ENCODE data around the gene NAT8L.
"Not testable (repeated sequence)": the region's sequence is repeated elsewhere in the genome, so short reads cannot be mapped to it uniquely, and the experiment has no call there.

The NAT8L gene, protein sequence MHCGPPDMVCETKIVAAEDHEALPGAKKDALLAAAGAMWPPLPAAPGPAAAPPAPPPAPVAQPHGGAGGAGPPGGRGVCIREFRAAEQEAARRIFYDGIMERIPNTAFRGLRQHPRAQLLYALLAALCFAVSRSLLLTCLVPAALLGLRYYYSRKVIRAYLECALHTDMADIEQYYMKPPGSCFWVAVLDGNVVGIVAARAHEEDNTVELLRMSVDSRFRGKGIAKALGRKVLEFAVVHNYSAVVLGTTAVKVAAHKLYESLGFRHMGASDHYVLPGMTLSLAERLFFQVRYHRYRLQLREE

DNA sequence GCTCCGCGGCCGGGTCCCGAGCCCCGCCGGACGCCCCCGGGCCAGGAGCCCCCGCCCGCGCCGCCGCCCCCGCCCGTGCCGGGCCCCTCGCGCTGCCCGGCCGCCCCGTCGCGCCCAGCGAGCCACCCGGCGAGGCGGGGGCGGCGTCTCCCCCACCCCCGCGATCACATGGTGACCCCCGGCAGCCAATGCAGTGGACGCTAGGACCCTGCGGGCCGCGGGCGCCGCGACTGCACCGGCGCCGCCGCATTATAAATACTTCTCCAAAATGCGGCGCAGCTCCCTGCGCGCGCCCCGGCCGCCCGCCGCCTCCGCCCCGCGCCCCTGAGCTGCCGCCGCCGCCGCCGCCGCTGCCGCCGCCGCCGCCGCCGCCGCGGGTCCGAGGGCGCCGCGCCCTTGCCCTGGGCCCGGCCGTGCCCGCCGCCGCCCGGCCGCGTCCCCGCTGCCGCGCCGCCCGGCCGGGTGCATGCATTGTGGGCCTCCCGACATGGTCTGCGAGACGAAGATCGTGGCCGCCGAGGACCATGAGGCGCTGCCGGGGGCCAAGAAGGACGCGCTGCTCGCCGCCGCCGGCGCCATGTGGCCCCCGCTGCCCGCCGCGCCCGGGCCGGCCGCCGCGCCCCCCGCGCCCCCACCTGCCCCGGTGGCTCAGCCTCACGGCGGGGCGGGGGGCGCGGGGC is at the start of gene NAT8L:
TSS of gene NAT8L (plus strand) at position 282 of the 680 bp plus-strand sequence. CDS start at position 467, 185 bp downstream.
- DNase-seq = no peak

DNA sequence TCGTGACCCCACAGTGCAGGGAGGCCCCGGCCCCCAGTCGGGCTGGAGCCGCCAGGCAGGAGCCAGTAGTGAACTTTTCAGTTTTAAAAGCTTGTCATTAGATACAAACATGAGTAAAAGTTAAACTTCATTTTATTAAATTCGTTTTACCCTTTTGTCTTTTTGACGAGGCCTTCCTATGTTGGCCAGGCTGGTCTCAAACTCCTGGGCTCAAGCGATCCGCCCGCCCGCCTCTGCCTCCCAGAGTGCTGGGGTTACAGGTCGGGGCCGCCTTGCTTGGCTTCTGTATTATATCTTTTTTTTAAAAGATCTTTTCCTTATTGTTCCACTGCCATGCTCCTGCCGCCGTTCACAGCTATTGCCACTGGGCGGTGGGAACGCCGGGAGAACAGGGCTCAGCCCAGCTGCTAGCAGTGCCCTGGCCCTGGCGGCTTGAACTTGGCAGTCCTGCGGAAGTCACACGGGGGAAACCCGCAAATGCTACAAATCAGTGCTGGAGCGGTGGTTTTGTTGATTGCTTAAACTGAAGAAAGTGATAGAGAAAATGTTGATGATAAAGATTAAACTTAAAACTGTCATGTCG is 49.4 kb upstream of the NAT8L start:
- DNase-seq = peak; percentile 55

DNA sequence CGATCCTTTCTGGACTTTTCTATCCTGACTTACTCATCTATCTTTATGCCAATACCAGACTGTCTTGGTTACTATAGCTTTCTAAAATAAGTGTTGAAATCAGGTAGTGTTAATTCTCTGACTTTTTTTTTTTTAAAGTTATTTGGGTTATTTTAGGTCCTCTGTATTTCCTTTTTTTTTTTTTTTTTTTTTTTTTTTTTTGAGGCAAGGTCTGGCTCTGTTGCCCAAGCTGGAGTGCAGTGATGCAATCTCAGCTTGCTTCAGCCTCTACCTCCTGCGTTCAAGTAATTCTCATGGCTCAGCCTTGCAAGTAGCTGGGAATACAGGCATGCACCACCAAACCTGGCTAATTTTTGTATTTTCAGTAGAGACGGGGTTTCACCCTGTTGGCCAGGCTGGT is 47.5 kb upstream of the NAT8L start:
- DNase-seq = peak; percentile 27

DNA sequence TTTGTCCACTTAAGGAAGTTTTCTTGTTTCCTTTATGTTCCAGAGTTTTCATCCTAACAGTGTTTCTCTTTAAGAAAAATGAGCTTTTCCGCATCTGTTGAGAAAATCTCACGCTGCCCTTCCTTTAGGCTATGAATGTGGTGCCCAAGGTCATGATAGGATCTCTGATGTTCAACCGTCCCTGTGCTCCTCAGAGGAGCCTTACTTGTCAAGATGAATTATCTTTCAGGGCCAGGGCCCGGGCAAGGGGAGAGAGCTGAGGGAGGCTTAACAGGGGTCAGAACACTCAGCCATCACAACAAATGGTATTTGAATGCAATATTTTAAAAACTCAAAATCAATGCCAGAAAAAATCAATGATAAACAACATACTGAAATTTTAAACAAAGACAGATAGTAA is 44.1 kb upstream of the NAT8L start:
- no peak for DNase-seq

DNA sequence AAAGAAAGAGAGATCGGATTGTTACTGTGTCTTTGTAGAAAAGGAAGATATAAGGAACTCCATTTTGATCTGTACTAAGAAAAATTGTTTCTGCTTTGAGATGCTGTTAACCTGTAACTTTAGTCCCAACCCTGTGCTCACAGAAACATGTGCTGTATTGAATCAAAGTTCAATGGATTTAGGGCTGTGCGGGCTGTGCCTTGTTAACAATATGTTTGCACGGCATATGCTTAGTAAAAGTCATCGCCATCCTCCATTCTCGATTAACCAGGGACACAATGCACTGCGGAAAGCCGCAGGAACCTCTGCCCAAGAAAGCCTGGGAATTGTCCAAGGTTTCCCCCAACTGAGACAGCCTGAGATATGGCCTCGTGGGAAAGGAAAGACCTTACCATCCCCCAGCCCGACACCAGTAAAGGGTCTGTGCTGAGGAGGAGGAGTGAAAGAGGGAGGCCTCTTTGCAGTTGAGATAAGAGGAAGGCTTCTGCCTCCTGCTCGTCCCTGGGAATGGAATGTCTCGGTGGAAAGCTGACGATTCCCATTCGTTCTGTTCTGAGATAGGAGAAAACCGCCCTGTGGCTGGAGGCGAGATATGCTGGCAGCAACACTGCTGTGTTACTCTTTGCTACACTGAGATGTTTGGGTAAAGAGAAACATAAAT is 37.6 kb upstream of the NAT8L start:
- not testable (repeated sequence) for DNase-seq

DNA sequence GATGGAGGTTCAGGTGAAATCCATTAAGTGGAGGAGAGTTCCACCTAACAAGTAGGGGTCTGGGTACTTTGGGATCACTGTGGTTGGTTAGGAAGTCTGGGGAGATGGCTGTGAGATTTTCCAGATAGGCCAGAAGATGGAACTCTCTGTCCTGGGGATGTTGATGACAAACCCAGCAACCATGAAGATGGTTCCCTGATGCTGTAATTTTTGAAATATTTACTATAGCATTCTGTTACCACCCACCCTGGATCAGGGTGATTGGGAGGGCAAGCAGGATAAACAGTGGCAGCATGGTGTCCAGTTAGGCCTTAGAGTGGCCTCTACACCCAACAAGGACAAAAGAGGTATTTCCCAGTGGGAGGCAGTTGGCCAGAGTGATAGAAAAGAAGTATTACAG is 34.4 kb upstream of the NAT8L start:
- DNase-seq = no peak

DNA sequence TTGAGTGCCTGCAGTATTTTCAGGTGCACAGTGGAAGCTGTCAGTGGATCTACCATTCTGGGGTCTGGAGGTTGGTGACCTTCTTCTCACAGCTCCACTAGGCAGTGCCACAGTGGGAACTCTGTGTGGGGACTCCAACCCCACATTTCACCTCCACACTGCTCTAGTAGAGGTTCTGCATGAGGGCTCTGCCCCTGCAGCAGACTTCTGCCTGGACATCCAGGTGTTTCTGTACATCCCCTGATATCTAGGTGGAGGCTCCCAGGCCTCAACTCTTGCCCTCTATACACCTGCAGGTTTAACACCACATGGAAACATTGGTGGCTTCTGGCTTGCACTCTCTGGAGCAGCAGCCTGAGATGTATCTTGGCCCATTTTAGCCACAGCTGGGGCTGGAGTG is 33.3 kb upstream of the NAT8L start:
- DNase-seq = no peak

DNA sequence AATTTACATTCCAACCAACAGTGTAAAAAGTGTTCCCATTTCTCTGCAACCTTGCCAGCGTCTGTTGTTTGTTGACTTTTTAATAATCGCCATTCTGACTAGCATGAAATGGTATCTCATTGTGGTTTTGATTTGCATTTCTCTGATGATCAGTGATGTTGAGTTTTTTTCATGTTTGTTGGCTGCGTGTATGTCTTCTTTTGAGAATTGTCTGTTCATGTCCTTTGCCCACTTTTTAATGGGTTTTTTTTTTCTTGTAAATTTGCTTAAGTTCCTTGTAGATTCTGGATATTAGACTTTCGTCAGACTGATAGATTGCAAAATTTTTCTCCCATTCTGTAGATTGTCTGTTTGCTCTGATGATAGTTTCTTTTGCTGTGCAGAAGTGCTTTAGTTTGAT is 32.0 kb upstream of the NAT8L start:
- DNase-seq = not testable (repeated sequence)

DNA sequence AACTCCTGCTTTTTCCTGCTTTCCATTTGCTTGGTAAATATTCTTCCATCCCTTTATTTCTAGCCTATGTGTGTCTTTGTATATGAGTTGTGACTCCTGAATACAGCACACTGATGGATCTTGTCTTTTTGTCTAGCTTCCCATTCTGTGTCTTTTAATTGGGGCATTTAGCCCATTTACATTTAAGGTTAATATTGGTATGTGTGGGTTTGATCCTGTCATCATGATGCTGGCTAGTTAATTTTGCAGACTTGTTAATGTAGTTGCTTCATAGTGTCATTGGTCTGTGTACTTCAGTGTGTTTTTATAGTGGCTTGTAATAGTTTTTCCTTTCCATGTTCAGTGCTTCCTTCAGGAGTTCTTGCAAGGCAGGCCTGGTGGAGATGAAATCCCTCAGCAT is 28.0 kb upstream of the NAT8L start:
- DNase-seq = not testable (repeated sequence)

DNA sequence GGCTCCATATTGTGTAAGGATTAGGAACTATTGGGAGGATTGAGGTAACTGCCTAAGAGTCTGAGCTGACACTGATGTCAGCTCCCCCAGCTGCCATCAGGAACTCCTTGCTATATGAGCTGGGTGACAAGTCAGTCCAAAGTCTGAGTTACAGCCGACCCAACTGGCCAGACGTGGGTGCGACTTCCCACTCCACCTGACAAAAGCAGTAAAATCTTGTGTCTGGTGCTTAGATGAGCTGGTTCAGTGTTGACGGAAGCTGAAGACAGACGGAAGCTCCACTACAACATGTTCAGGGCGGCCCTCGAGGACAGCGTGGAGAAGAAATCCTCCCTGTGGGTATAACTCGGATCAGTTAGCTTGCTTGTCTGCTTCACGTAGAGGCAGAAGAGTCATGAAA is 22.8 kb upstream of the NAT8L start:
- no peak for DNase-seq

DNA sequence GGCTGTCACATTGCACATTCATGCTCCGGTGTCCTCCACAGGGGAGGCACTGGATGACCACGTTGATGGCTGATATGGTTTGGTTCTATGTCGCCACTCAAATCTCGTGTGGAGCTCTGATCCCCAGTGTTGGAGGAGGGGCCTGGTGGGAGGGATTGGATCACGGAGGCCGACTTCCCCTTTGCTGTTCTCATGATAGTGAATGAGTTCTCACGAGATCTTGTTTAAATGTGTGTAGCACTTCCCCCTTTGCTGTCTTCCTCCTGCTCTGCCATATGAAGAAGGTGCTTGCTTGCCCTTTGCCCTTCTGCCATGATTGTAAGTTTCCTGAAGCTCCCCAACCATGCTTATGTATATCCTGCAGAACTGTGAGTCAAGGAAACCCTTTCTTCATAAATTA is 22.3 kb upstream of the NAT8L start:
- DNase-seq = no peak

DNA sequence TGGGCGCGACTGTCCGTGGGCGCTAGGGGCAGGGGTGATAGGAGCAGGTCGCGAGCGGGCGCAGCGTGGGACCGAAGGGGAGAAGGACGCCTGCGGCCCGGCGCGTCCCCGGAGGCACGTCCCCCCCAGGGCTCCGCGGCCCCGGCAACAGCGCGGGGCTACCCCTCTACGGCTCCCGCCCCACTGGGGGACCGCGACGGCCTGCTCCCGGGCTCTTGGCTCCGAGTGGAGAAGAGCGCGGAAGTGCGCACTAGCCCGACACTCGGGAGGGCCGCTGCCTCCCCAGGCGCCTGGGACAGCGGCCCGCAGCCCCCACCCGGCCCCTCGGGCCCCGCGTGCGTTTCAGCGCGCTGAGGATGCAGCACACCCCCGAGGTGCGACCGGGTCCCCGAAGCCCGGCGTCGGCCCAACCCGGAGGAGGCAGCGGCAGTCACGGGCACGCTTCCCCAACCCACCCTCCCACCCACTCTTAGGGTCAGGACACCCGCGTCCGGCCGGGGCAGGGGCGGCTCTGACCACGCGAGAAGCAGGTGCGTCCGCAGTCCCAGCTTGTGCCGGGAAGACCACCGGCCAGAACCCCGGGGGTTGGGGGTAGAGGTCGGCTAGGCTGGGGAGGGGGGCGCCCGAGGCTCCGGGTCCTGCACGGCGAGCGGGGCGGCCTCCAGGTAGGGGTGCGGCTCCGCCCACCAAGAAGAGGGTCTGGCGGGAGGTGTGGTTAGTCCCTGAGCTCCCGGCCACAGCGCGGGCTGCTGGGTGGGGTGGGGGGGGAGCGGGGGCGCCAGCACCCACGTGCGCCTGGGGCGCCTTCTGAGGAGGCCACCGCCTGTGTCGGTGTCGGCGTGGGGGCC is 18.5 kb upstream of the NAT8L start:
- DNase-seq = no peak

DNA sequence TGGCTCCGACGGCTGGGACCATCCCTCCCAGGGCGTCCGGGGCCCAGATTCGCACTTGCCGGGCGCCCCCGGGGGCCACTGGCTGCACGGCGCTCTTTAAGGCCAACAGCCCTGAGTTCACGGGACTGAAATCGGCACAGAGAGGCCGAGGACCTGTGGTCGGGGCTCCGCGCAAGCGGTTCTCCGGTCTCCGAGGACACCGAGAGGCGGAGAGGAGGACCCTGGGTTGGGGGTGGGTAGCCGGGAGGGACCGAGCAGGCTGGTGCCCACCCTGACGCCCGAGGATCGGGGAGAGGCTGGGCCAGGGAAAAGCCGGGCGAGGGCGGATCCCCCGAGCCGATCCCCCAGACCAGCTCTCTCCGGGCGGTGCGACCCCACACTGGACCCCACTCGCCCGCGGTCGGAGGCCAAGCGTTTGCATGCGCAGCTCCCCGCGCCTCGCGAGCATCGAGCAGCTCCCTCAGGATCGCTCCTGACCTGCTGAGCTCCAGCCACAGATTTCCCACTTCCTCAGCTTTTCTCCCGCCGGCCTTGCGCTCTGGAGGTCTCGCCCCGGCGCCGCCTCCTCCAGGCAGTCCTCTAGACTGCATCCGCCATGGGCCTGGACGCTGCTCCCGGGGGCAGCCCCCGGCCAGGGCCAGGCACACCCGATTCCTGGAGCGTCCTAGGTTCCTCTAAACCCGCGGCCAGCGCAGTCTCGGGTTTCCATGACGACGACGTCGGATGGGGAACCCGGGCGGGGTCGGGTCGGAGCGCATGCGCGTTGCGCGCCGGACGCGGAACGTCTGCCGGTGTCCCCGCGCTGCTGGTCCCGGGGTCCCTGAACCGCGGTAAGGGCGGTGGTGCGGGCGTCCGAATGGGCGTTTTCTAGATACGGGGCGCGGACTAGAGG is 17.6 kb upstream of the NAT8L start:
- peak; percentile 87 for DNase-seq

DNA sequence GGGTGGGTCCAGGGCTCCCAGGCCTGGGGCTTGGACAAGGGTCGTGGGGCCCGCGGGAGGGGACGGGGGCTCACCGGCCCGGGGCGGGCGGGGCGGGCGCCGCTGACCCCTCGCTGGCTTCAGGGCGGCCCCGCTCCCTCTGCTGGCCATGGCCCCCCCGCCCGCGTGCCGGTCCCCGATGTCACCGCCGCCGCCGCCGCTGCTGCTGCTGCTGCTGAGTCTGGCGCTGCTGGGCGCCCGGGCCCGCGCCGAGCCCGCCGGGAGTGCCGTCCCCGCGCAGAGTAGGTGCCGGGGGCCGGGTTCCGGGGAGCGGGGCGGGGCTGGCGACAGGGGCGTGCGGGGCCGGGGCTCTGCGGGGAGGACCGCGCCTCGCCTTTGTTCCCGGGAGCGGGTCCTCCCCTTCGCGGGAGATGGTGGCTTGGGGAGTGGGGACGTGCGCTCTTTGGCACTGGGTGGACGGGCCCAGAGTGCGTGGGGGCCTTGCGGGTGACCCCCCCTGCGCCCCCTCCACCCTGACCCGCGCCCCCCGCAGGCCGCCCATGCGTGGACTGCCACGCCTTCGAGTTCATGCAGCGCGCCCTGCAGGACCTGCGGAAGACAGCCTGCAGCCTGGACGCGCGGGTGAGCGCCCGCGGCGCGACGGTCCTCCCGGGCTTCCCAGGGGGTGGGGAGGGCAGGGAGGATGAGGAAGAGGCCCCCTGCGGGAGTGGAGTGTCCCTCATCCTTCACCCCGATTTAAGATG is 16.8 kb upstream of the NAT8L start:
- peak; percentile 24 for DNase-seq

DNA sequence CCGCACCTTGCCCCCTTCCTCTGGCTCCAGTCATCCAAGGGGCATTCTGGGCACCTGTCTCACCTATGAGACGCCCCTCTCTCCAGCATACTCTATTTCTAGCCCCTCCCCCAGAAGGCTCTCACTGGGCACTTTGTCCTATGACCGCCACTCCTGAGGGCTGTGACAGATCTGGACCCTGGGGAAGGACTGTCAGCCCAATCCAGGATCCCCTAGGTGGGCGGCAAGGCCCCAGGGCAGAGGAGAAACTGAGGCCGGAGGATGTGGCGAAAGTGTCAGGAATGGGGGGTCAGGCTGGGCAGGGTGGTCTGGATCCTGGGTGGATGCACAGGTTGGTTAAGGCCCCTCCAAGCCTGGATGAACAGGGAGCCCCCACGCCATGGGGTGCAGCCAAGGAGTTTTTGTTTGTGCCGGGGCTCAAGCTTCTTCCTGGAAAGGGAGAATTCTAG is 16.2 kb upstream of the NAT8L start:
- DNase-seq = no peak

DNA sequence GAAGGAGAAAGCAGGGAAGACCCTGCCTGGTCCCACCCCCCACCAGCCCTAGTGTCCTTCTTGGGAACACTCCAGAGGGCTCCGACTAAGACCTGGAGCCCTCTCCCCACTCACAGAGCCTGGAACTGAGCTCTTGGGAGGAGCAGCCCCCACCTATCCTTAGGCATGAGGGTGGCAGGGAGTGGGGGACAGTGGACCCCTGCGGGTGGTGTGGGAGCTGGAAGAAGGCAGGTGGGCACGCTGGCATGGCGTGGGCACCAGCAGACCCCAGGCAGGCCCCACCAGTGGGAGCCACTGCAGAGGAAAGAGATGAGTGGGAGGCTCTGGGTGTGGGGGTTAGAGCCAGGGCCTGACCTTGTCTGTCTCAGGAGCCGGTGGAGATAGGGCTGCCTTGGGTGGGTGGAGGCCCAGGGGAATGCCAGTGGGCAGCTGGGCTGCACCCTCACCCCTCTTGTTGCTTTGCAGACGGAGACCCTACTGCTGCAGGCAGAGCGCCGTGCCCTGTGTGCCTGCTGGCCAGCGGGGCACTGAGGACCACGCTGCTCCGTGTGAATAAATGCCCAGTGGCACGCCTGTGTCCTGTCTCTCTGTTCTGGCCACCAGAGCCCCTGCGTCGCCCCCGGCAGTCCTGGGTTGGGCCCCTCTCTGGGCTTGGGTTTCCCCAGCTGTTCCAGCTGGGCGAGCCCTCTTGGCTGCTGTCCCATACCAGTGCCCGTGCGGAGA is 15.6 kb upstream of the NAT8L start:
- DNase-seq = no peak

DNA sequence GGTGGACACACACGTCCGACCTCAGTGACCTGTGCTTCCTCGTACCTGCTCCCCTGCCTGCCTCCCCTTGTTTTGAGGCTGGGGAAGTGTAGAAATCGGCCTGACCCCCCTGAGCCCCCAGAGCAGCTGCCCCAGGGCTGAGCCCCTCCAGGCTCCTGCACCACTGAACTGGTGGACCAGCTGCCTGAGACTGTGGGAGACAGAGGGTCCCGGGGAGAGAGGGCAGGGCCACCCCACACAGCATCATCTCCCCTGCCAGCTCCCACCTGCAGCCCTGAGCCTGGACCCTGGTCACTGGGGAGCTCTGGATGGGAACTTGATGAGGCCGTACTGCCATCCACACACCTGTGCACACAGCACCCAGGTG is 15.0 kb upstream of the NAT8L start:
- DNase-seq = no peak

DNA sequence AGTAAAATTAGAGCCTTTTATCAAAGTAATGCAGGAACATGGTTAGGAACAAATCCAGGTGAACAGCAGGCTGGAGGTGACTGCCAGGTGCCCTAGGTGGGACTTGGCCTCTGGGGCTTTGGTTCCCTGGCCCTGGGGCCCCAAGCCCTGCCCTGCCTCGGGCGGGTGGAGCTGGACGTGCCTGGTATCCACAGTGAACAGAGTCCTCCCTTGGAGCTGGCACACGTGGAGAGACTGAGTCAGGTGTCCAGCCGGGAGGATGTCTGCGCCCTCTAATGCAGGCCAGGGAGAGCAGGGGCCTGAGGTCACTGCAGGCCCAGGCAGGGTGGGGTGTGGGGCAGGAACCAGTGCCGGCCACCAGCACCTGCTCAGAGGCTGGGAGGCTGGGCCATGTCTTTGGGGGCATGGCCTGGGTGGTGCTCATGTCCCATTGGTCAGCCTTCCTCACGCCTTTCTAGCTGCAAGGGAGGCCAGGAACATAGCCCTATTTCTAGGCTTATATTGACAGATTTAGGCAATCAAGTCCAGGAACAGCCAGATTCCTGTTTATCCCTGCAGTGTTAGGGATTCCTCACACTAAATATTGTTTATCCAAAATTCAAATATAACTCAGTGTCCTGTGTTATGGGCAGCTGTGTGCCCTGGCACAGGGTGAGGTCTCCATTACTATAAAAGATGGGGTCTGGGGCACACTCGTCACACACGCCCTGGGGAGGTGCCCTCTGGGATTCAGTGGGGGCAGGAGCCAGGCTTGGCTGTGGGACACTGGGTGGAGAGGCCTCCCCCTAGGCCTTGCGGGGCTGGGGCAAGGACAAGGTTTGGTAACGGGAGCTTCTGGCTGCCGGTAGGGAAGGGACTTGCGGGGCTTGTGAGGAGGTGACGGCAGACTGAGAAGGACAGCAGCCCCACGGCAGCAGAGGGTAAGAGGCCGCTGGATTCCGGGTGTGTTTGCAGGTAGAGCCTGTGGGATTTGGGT is 14.3 kb upstream of the NAT8L start:
- no peak for DNase-seq

DNA sequence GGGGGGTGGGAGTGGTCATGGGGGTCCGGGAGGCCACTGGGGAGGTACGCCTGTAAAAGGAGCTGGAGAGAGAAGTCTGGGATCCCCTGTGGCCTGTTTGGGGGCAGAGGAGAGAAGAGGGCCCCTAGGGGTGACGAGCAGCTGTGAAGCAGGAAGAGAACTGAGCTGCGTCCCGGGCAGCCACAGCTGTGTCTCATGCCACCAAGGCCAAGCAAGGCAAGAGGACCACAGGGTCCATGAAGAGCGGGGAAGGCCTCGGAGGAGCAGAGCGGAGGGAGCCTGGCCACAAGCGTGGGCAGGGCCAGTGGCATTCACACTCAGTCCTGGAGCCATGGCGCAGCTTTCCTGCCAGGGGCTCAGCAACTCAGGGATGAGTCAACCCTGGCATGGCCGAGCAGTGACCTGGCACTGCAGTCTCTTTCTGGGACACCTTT is 13.6 kb upstream of the NAT8L start:
- DNase-seq = no peak
